ENCODE measurements around the gene FERMT1. TPM values are rescaled to one million over a fixed set of nuclear protein-coding genes. Genes with fewer than 3 reads are reported as not detected.
A peak's percentile ranks its signal among the peaks of the same experiment; 100 is the strongest.

Gene FERMT1
- total and polyA plus RNA-seq, 7 donors: 0.16 to 31.5 (median 0.41) TPM

- Histone ChIP-seq H3K4me1 (peaks cover 0 to 12% (median 5%) of the 10 kb centered on the region in 4 donors), H3K9me3 (no peaks in the 10 kb centered on the region), H3K36me3 (no peaks in the 10 kb centered on the region), H3K27ac (peak overlapping the region in 1 of 4 donors; percentile 4), H3K27me3 (no peaks in the 10 kb centered on the region), H3K4me3 (no peak overlapping the region)
- WGBS, 2 donors: 78 to 84% methylated on average over 8 of the region's 8 CpGs
- DNase-seq: no peak
- intact Hi-C loops (cut with DNase I): no loop called here
- TF ChIP-seq POLR2AphosphoS5 (IDR thresholded peaks at IDR 0.05) (no peak), POLR2A (IDR thresholded peaks at IDR 0.05) (no peak), CTCF (IDR thresholded peaks at IDR 0.05) (no peak), EP300 (IDR thresholded peaks at IDR 0.05) (no peak)
Observed at GRCh38 chr20:6075428-6076219, 47.2 kb downstream of the FERMT1 start.

- Histone ChIP-seq H3K27ac (no peak overlapping the region), H3K9me3 (no peaks in the 10 kb centered on the region), H3K4me1 (peaks cover 0 to 12% (median 5%) of the 10 kb centered on the region in 4 donors), H3K27me3 (no peaks in the 10 kb centered on the region), H3K36me3 (no peaks in the 10 kb centered on the region), H3K4me3 (no peak overlapping the region)
- WGBS, 2 donors: 83 to 84% methylated on average over 2 of the region's 2 CpGs
- TF ChIP-seq CTCF (IDR thresholded peaks at IDR 0.05): no peak
- no peak for TF ChIP-seq POLR2AphosphoS5 (IDR thresholded peaks at IDR 0.05)
- no peak for TF ChIP-seq POLR2A (IDR thresholded peaks at IDR 0.05)
- TF ChIP-seq EP300 (IDR thresholded peaks at IDR 0.05): no peak
- intact Hi-C loops (cut with DNase I): no loop called here
- DNase-seq: no peak
Observed at GRCh38 chr20:6074784-6075183, 48.0 kb downstream of the FERMT1 start.

GRCh38 chr20:6074145-6074561 lies 48.7 kb downstream of the FERMT1 start:
- no peak for DNase-seq
- intact Hi-C loops (cut with DNase I): no loop called here
- Histone ChIP-seq H3K27ac (no peak overlapping the region), H3K4me1 (peaks cover 0 to 12% (median 5%) of the 10 kb centered on the region in 4 donors), H3K4me3 (no peak overlapping the region), H3K36me3 (no peaks in the 10 kb centered on the region), H3K27me3 (no peaks in the 10 kb centered on the region), H3K9me3 (no peaks in the 10 kb centered on the region)
- TF ChIP-seq EP300 (IDR thresholded peaks at IDR 0.05) (no peak), CTCF (IDR thresholded peaks at IDR 0.05) (no peak), POLR2AphosphoS5 (IDR thresholded peaks at IDR 0.05) (no peak), POLR2A (IDR thresholded peaks at IDR 0.05) (no peak)
- WGBS, 2 donors: 70 to 71% methylated on average over 2 of the region's 2 CpGs

GRCh38 chr20:6070829-6071695 lies 51.8 kb downstream of the FERMT1 start:
- Histone ChIP-seq H3K9me3 (no peaks in the 10 kb centered on the region), H3K4me3 (no peak overlapping the region), H3K4me1 (peaks cover 0 to 12% (median 5%) of the 10 kb centered on the region in 4 donors), H3K27ac (no peak overlapping the region), H3K27me3 (no peaks in the 10 kb centered on the region), H3K36me3 (no peaks in the 10 kb centered on the region)
- no peak for TF ChIP-seq CTCF (IDR thresholded peaks at IDR 0.05)
- TF ChIP-seq POLR2A (IDR thresholded peaks at IDR 0.05): no peak
- no peak for TF ChIP-seq EP300 (IDR thresholded peaks at IDR 0.05)
- TF ChIP-seq POLR2AphosphoS5 (IDR thresholded peaks at IDR 0.05): no peak
- intact Hi-C loops (cut with DNase I): no loop called here
- WGBS, 2 donors: 93 to 95% methylated on average over 6 of the region's 6 CpGs
- DNase-seq: no peak

All from sigmoid colon (tissue), 7 donors.